ENCODE results near the gene UHRF2. TPM values are rescaled to one million over a fixed set of nuclear protein-coding genes. Genes with fewer than 3 reads are reported as not detected.

UHRF2 gene
- total and polyA plus RNA-seq, 2 of the 13 experiments (the other 11 are each of a cell fraction or from before 2014, with no cell fraction given): 42.1 to 44.2 TPM

- TF ChIP-seq DBP (CRISPR knock-in tag; IDR thresholded peaks at IDR 0.05; ENCODE audit: not compliant biosample characterization) (no peak), SAFB2 (CRISPR knock-in tag; IDR thresholded peaks at IDR 0.05; ENCODE audit: borderline replicate concordance, low read depth) (0 out of 2 replicates have a peak, but pooled peaks have one; percentile 53), ZNF772 (CRISPR knock-in tag; IDR thresholded peaks at IDR 0.05) (no peak), POGK (CRISPR knock-in tag; conservative IDR thresholded peaks at IDR 0.05) (0 out of 2 replicates have a peak, but pooled peaks have one; percentile 12), ZSCAN12 (CRISPR knock-in tag; IDR thresholded peaks at IDR 0.05) (no peak), BCL3 (CRISPR knock-in tag; IDR thresholded peaks at IDR 0.05) (peak; percentile 41; the same call in 1 of the 2 replicates), CHD4 (IDR thresholded peaks at IDR 0.05; ENCODE audit: borderline replicate concordance, low read length) (no peak), SALL2 (CRISPR knock-in tag; IDR thresholded peaks at IDR 0.05) (peak; percentile 7; the same call in 1 of the 2 replicates), GLMP (CRISPR knock-in tag; IDR thresholded peaks at IDR 0.05; ENCODE audit: borderline replicate concordance) (0 out of 2 replicates have a peak, but pooled peaks have one; percentile 53), ZNF329 (CRISPR knock-in tag; IDR thresholded peaks at IDR 0.05; ENCODE audit: low read depth) (0 out of 2 replicates have a peak, but pooled peaks have one; percentile 1), GLI4 (CRISPR knock-in tag; IDR thresholded peaks at IDR 0.05; ENCODE audit: borderline replicate concordance) (no peak; the same call in 1 of the 2 replicates), MIER2 (CRISPR knock-in tag; IDR thresholded peaks at IDR 0.05) (no peak), FOXP4 (CRISPR knock-in tag; IDR thresholded peaks at IDR 0.05) (no peak), ARID2 (CRISPR knock-in tag; IDR thresholded peaks at IDR 0.05; ENCODE audit: borderline replicate concordance) (0 out of 2 replicates have a peak, but pooled peaks have one; percentile 54), MEIS2 (CRISPR knock-in tag; IDR thresholded peaks at IDR 0.05) (no peak), ATF3 (CRISPR knock-in tag; IDR thresholded peaks at IDR 0.05) (no peak), CHCHD3 (CRISPR knock-in tag; IDR thresholded peaks at IDR 0.05) (no peak), HNRNPH1 (optimal IDR thresholded peaks at IDR 0.05; ENCODE audit: low read depth, low read length) (no peak), PRMT3 (CRISPR knock-in tag; IDR thresholded peaks at IDR 0.05; ENCODE audit: borderline replicate concordance, low read depth) (no peak), ZNF546 (CRISPR knock-in tag; conservative IDR thresholded peaks at IDR 0.05) (0 out of 2 replicates have a peak, but pooled peaks have one; percentile 27)
These were observed 607 bp downstream of the UHRF2 start (continued) for GRCh38 chr9:6413365-6414246.
